ENCODE data around the gene CMTM8. TPM values are rescaled to one million over a fixed set of nuclear protein-coding genes. Genes with fewer than 3 reads are reported as not detected.
"Not testable (repeated sequence)": the region's sequence is repeated elsewhere in the genome, so short reads cannot be mapped to it uniquely, and the experiment has no call there.

Gene CMTM8
- total RNA-seq, 4 donors from 2014 or later = 4.8 to 18.3 (median 5.2) TPM

DNA sequence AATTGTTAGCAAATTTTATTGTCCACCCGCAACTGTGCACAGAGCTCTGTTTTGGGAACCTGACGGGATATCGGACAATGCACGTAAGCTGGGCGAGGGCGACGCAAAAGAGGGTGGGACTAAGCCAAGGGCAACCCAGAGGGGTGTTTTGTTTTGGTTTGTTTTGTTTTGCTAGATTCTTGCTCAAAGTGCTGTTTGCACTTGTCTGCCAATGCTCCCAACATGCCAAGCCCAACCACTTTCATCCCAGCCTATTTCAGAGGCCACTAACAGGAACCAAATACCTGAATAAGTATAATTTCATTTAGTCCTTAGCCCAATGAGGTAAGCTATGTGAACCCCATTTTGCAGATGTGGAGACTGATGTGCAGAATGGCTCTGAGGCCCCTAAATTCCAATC is 143.4 kb downstream of the CMTM8 start:
- DNase-seq (ENCODE audit: low spot score) = no peak
- TF ChIP-seq, protein P1, sequence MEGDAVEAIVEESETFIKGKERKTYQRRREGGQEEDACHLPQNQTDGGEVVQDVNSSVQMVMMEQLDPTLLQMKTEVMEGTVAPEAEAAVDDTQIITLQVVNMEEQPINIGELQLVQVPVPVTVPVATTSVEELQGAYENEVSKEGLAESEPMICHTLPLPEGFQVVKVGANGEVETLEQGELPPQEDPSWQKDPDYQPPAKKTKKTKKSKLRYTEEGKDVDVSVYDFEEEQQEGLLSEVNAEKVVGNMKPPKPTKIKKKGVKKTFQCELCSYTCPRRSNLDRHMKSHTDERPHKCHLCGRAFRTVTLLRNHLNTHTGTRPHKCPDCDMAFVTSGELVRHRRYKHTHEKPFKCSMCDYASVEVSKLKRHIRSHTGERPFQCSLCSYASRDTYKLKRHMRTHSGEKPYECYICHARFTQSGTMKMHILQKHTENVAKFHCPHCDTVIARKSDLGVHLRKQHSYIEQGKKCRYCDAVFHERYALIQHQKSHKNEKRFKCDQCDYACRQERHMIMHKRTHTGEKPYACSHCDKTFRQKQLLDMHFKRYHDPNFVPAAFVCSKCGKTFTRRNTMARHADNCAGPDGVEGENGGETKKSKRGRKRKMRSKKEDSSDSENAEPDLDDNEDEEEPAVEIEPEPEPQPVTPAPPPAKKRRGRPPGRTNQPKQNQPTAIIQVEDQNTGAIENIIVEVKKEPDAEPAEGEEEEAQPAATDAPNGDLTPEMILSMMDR (IDR thresholded peaks at IDR 0.05) = no peak
- no peak for ATAC-seq (ENCODE audit: low FRiP score)

- DNase-seq (ENCODE audit: low spot score) (no peak), ATAC-seq (ENCODE audit: low FRiP score) (peak; percentile 25)
- TF ChIP-seq, protein P1 (IDR thresholded peaks at IDR 0.05) = no peak
These were observed 144.7 kb downstream of the CMTM8 start for GRCh38 chr3:32383136-32383711.

GRCh38 chr3:32384938-32385337 is 146.5 kb downstream of the CMTM8 start:
- DNase-seq (ENCODE audit: low spot score) (no peak), ATAC-seq (ENCODE audit: low FRiP score) (peak; percentile 42)
- TF ChIP-seq, protein P1 (IDR thresholded peaks at IDR 0.05) = no peak

DNA sequence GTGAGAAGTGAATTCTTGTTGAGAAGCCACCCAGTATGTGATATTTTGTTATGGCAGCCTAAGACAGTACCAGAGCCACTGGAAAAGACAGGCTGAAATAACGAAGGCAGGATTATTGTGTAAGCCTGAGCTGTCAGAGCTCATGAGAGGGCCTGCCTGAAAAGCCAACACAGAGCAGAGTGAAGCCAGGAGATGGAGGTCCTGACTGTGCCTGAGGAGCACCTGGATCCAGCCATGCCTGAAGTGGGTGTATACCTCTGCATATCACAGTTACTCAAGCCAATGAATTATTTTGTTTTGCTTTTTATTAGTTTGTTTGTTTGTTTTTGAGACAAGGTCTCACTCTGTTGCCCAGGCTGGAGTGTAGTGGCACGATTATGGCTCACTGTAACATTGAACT is 149.0 kb downstream of the CMTM8 start:
- no peak for ATAC-seq (ENCODE audit: low FRiP score)
- TF ChIP-seq, protein P1 (IDR thresholded peaks at IDR 0.05) = no peak

GRCh38 chr3:32389577-32389976 is 151.1 kb downstream of the CMTM8 start:
- not testable (repeated sequence) for ATAC-seq (ENCODE audit: low FRiP score); DNase-seq (ENCODE audit: low spot score)

More for the DNA sequence above, 149.0 kb downstream of the CMTM8 start:
- no peak for DNase-seq (ENCODE audit: low spot score)

DNA sequence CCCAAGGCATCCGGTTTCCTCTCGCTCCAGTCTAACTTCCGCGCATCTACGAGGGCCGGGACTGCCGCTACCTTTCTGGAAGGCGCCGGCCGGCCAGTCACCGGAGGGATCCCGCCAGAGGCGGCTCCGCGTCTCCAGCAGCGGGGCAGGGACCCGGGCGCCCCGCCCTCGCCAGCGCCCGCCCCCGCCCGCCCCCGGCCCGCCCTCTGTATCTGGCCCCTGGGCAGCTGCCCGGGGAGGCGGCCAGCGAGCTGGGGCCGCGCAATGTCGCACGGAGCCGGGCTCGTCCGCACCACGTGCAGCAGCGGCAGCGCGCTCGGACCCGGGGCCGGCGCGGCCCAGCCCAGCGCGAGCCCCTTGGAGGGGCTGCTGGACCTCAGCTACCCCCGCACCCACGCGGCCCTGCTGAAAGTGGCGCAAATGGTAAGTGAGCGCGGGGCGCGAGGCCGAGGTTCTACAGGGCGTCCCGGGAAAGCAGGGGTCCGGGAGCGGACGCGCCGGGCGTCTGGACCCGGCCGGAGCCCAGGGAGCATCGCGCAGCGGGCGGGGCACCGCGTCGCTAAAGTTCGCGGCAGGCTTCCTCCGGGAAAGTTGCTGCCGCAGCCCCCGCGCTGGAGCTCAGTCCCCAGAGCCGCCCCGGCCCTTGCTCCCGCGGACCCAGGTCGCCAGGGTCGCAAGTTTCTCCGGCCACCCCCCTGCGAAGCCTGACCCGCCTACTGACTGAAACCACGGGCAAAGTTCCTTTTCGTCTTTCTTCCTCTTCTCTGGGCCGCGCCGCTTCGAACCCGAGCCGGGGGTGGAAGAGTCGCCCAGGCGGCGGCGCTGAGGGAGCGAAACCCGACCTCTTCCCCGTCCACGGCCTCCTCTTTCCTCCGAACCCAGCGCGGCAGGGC is 153.4 kb downstream of the CMTM8 start, which contains the start of gene CMTM7:
Gene CMTM7 (plus strand): TSS at position 211 of the 893 bp plus-strand sequence. CDS start 54 bp downstream, at position 265.
- ATAC-seq (ENCODE audit: low FRiP score) (peak; percentile 80), DNase-seq (ENCODE audit: low spot score) (no peak)
- TF ChIP-seq, protein P1 (IDR thresholded peaks at IDR 0.05) = no peak

DNA sequence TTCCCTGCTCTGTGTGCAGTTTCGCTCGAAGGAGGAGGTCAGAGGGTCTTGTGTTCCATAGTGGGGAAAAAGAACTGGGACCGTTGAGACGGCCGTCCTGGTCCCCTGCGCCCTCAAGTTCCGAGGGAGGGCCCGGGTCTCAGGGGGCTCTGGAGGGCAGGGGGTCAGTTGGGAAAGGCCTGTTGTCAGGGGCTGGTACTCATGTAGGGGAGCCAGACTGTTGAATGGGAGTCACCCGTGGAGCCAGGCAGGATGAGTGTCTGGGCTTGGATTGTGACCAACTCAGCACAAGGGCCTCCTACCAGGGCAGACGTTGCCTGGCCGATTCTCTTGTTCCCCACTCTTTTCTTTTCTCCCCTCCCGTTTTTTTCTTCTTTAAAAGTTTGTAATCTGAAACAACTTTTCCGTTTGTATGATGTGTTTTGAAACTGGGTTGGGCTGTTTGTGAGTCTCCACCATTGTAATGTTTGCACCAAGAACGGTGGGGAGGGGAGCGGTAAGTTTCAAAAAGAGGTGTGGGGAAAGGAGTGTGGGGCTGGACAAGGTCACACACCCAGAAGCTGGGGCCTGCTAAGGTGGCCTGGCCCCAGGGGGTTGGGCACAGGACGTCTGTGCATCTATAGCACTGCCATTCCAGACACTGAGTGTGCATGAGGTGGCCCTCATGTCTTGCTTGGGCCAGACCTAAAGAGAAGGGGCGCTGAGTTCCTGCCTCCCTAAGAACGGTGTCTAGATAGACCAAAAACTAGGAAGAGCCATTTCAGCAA is 154.2 kb downstream of the CMTM8 start:
- peak; percentile 37 for DNase-seq (ENCODE audit: low spot score)
- ATAC-seq (ENCODE audit: low FRiP score) = peak; percentile 81
- TF ChIP-seq, protein P1 (IDR thresholded peaks at IDR 0.05) = no peak

All from omental fat pad (tissue), 4 donors.